H1 (cell line): ENCODE data around the gene XPNPEP3.

Source experiments
- CBX5 ChIP-seq: fragments of 300-800, 300-1000 bp; sonication (generic); IDR thresholded peaks from 2 replicates; pipeline ENCODE4 v1.7.1; 2016; ENCODE audit warnings: antibody characterized with exemption, low read length, low read depth
- CTCF ChIP-seq, 3 experiments: IDR thresholded peaks; 1 replicate in 2 of 3; 2 replicates in 1 of 3; pipeline versions ENCODE4 v1.5.1 to v1.6.1; 2011; ENCODE audit warnings: low read length in 3 of 3, mild to moderate bottlenecking in 3 of 3, inconsistent platforms in 2 of 3, low read depth in 1 of 3, moderate library complexity in 1 of 3; ENCODE audit not compliant: insufficient read depth in 1 of 3; ENCODE audit errors: control extremely low read depth in 1 of 3
- EP300 ChIP-seq, 2 experiments: IDR thresholded peaks; 1 replicate in 1 of 2; 2 replicates in 1 of 2; pipeline ENCODE4 v1.6.1; 2011 to 2012; ENCODE audit warnings: low read depth in 2 of 2, low read length in 2 of 2, mild to moderate bottlenecking in 2 of 2, borderline replicate concordance in 1 of 2, inconsistent platforms in 1 of 2, moderate library complexity in 1 of 2
- JUN ChIP-seq: IDR thresholded peaks from 2 replicates; pipeline ENCODE4 v1.6.1; 2011; ENCODE audit warnings: low read depth, mild to moderate bottlenecking, improper control_type of control experiment, low read length
- KDM4A ChIP-seq: IDR thresholded peaks from one replicate; pipeline ENCODE4 v1.7.1; 2012; ENCODE audit warnings: low read depth, mild to moderate bottlenecking, moderate library complexity, low read length, inconsistent platforms; ENCODE audit not compliant: severe bottlenecking
- POLR2AphosphoS5 ChIP-seq: IDR thresholded peaks from 2 replicates; pipeline ENCODE4 v1.6.1; 2011; ENCODE audit warnings: low read depth, low read length
- RFX5 ChIP-seq: IDR thresholded peaks from 2 replicates; pipeline ENCODE4 v1.6.1; 2011; ENCODE audit warnings: low read depth, low read length, improper control_type of control experiment, borderline replicate concordance

DNA sequence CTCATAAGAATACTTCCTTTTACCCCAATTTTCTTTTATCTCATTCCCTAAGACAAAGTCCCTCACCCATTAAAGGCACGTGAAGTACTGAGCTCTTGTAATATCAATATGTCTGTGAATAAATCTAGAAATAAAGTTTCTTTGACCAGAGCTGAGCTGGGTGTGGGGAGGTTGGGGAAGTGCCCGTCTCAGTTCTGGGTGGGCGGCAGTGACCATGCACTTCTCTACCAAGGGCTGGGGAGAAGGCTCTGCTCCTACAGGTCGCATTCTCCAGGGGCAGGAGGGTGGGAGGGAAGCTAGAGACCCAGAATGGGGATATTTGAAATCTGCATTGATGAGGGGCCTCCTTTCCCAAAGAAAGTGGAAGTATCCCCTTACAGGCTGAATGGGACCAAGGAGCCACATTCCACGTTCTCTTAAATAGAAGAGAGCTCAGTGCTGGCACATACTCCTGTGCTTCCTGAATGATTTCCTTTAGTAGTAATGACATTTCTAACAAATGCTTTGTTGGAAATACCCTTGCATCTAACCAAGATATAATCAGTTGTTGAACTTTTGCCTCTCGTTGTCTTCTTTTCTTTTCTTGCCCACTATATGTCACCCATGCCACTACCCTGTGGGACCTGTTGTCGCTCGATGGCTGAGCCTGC lies 110.3 kb downstream of the XPNPEP3 start:
- no peak for TF ChIP-seq CTCF (IDR thresholded peaks at IDR 0.05; ENCODE audit: control extremely low read depth in 1 of 3, insufficient read depth in 1 of 3, low read depth in 1 of 3, low read length in 3 of 3)
- no peak for TF ChIP-seq JUN
- no peak for TF ChIP-seq EP300 (IDR thresholded peaks at IDR 0.05; ENCODE audit: borderline replicate concordance in 1 of 2, low read depth in 2 of 2, low read length in 2 of 2)
- no peak for TF ChIP-seq CBX5
- TF ChIP-seq RFX5 = no peak
- no peak for TF ChIP-seq KDM4A
- TF ChIP-seq POLR2AphosphoS5 = no peak
